ENCODE results near the gene VPS13D.

DNA sequence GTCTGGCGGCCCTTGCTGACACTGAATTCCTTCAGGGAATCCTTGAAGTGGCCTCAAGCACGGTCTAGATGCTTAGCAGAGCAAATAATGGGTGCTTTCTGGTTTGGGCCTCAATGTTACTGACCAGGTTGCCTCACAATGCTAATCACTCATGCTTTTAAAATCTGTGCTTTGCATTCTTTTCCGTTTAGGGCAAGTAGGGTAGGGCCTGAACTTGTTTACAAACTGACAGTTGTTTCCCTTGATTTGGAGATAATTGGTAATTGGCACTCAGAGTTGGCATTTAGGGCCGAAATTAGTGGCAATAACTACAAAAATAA is 1.4 kb downstream of the VPS13D start:
- TF ChIP-seq, protein P1, sequence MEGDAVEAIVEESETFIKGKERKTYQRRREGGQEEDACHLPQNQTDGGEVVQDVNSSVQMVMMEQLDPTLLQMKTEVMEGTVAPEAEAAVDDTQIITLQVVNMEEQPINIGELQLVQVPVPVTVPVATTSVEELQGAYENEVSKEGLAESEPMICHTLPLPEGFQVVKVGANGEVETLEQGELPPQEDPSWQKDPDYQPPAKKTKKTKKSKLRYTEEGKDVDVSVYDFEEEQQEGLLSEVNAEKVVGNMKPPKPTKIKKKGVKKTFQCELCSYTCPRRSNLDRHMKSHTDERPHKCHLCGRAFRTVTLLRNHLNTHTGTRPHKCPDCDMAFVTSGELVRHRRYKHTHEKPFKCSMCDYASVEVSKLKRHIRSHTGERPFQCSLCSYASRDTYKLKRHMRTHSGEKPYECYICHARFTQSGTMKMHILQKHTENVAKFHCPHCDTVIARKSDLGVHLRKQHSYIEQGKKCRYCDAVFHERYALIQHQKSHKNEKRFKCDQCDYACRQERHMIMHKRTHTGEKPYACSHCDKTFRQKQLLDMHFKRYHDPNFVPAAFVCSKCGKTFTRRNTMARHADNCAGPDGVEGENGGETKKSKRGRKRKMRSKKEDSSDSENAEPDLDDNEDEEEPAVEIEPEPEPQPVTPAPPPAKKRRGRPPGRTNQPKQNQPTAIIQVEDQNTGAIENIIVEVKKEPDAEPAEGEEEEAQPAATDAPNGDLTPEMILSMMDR (IDR thresholded peaks at IDR 0.05; ENCODE audit: extremely low read depth in 1 of 2, insufficient read depth in 1 of 2, low read depth in 1 of 2, low read length in 2 of 2) = no peak
- TF ChIP-seq EZH2 (IDR thresholded peaks at IDR 0.05; ENCODE audit: borderline replicate concordance, low read depth, low read length, severe bottlenecking) (no peak), POLR2A (IDR thresholded peaks at IDR 0.05; ENCODE audit: low read depth, low read length) (no peak), POLR2AphosphoS5 (IDR thresholded peaks at IDR 0.05; ENCODE audit: insufficient read depth, low read depth, low read length) (no peak), JUN (IDR thresholded peaks at IDR 0.05; ENCODE audit: borderline replicate concordance, insufficient read depth, insufficient read length, low read depth) (no peak), FOS (IDR thresholded peaks at IDR 0.05; ENCODE audit: borderline replicate concordance, insufficient read depth, low read length) (no peak)
- TF ChIP-seq, protein P2, sequence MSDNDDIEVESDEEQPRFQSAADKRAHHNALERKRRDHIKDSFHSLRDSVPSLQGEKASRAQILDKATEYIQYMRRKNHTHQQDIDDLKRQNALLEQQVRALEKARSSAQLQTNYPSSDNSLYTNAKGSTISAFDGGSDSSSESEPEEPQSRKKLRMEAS (IDR thresholded peaks at IDR 0.05; ENCODE audit: insufficient read depth, insufficient read length) = no peak

Measured in endothelial cell of umbilical vein (primary cell).